B cell (primary cell): Measurements from ENCODE around the gene MED8.

Experiments
- CTCF ChIP-seq: fragments of 200-600 bp; IDR thresholded peaks from one replicate; pipeline ENCODE4 v1.8.0; 2022; ENCODE audit warnings: antibody characterized with exemption, mild to moderate bottlenecking
- EZH2 ChIP-seq: IDR thresholded peaks from 2 replicates; pipeline ENCODE4 v1.6.1; 2012; ENCODE audit warnings: borderline replicate concordance, low read depth, mild to moderate bottlenecking, moderate library complexity, low read length; ENCODE audit not compliant: insufficient read depth, poor library complexity, severe bottlenecking

- TF ChIP-seq CTCF (no peak), EZH2 (no peak)
Observed at GRCh38 chr1:43354936-43355335, 34.7 kb downstream of the MED8 start.
